8988T (cell line): ENCODE data around the gene HOXA11.
A peak's percentile ranks its signal among the peaks of the same experiment; 100 is the strongest.

Experiments used
- DNase-seq: peaks from one replicate; pipeline ENCODE4 v3.0.0; 2011

HOXA11 gene

DNA sequence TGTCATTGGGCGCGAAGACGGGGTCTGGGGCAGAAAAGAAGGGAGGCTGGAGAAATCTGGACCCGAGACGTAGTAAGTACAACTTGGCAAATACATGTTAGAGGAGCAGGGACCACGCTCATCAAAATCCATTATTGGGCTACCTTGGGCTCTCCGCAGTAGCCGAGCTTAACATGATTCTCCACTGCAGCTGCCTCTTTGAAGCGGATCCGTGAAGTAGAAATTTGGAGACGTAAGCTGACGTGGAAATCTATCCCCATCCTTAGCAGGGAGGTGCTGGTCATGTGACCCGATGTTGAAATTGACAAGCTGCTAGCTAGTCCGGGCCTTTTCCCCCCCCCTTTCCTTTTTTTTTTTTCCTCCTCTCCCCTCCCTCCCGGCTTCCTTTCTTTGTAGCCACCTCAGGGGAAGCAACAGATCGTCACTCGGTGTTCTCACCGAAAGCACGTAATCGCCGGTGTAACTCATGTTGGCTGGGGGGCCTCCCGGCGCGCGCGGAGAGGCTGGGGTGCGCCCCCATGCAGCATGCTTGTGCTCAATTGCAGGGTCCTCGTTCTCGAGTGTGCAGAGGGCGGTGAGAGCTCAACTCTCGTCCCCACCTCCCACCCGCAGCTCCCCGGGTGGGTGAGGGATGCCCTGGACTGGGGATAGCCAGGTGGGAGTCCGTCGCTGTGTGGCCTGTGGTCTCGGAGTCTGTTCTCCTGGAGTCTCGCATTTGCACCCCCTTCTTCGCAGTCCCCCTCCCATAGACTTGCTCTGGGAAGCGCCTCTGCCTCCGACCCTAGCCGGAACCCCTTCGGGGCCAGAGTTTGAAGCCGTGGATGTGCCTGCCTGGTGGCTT is at the start of gene HOXA11:
Gene HOXA11, minus strand, starts transcription at position 220 of the 841 bp plus-strand sequence. Its CDS starts 88 bp downstream, at position 132.
- no peak for DNase-seq

DNA sequence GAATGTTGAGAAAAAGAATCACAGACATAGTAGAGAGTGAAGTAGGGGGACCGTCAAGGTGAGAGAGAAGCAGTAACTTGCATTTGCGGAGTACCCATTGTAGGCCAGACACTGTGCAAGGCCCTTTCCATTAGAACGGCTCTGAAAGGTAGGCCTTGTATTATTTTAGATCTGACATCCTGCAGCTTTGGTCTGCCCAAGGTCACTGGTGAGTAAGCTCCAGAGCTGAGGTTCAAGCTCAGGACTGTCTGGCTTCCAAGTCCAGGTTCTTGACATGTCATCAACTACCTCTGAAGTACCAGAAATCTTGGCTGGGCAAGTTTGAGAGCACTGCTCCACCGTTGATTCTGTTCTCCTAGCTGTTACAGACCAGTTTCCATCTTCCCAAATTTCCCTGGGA is 44.4 kb upstream of the HOXA11 start:
- DNase-seq = no peak

DNA sequence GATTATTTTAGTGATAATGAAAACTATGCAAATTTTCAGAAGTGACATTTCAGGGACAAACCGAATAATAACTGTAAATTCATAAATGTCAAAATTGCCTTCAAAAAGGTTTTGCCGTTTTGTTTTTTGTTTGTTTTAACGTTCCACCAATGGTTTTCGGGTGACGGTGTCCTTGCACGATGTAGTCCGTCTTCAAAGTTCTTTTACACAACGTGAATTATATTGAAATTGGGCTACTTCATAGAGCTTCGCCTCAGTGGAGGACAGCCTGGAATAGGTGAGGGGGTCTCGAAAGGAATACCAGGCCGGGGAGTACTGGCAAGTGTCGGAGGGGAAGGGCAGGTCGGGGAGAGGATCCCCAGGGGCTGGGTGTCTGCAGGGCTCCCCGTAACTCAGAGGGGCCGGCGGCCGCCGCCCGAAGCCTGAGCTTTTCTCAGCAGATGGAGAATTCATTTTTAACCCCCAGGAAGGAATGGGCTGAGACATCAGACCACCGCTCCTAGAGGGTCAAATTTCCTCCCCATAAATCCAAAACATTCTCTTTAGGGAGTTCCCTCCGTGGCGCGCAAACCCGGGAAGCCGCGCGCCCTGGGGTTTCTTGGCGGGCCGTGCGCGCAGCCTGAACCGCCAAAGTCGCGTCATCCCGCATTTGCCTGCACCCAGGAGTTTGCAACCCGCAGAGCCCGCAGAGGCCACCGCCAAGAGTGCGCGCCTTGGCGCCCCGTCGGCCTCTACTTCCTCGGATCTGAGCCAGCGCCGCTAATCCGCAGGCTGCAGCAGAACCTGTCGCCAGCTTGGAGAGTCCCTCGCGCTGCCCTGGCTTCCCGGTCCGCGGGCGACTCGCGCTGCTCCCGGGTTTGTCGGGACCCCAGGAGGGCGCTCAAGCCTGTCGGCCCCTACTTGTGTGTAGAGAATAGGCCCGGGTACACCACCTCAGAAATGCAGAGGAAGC is 40.2 kb upstream of the HOXA11 start:
- no peak for DNase-seq

DNA sequence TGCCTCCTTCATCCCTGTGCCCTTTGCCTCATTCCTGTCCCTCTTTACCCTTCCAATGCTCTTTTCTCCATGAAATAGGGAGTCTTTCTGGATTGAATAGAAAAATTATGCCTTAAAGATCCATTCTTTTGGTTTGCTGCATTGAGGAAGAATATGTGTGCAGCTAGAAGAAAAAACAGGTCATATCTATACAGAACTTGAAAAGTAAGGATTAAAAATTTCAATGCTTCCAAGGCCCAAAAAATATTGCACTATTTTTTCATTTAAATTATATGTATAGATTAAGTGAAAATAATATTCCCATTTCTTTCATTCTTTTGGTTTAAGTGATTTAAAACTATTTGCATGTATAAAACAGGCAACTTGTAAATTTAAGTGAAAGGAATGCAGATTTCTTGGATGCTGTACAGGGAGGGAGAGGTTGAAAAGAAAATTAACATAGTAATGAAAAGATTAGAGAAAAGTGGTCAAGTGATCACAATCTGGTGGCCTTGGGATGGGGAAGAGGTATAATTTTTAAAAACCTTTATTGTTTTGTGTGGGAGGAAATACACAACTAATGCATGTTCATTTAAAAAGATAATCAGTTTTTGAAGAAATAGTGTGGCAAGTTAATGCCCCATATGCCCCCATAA is 39.0 kb upstream of the HOXA11 start:
- DNase-seq = no peak

DNA sequence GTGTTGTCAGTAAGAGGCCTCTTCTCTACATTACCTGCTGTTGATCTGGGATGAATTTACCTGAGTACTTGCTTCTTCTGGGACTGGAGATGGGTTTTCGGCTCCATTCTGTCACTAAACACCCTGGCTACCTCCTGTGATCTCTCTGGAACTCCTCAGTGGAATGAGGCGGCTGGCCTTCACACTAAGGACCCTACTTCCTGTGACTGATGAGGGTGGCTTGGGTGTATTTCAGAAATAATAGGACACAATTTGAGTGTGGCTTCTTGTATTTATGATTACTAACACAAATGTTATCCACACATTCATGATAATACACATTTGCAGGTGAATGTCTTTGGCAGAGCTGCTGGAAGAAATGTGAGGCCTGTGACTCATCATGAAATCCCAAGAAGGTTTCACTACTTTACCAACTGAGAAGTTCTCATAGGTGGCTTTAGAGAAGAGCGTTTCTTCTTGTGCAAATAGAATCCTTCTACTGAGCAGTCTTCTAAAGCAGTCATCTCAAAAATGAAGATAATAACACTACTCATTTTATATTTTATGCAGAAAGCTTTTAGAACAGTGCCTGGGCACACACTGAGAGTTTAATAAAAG is 36.3 kb upstream of the HOXA11 start:
- DNase-seq = no peak

DNA sequence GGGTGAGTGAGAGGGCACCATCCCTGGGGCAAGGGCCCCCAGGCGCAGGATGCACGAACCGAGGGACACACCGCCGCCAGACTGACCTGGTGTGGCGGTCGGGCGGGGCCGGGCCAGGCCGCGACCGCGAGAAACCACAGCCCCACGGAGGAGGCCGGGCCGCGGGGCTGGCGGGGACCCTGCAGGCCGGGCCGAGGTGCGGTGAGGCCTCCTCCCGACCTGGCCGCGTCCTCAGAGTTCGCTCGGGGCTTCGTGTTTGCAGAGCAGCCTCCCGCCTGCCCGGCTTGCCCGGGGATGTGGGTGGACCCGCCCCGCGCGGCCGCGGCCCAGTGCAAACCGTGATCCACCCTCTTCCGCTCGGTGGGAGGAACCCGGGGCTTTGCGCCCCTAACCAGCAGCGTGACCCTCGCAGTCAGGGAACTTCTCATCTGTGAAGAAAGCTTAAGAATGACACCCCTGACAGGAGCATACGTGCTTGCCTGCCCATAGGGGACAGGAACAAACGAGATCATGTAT is 35.5 kb upstream of the HOXA11 start:
- no peak for DNase-seq

DNA sequence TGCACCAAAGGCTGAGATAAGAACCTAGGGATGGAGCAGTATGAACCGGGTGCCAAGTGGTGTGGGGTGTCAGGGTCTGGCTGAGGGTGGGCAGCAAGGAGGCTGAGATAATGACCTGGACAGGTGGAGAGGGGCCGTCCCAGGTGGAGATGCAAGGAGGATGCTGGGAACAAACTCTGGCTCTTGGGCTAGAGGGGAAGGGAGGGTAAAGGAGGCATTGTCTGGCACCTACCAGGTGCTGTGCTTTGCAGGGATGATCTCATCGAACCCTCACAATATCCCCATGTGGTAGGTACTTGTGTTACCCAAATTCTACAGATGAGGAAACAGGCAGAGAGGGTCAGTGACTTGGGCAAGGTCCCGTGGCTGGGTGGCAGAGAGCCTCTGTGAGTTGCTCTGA is 34.8 kb upstream of the HOXA11 start:
- no peak for DNase-seq

DNA sequence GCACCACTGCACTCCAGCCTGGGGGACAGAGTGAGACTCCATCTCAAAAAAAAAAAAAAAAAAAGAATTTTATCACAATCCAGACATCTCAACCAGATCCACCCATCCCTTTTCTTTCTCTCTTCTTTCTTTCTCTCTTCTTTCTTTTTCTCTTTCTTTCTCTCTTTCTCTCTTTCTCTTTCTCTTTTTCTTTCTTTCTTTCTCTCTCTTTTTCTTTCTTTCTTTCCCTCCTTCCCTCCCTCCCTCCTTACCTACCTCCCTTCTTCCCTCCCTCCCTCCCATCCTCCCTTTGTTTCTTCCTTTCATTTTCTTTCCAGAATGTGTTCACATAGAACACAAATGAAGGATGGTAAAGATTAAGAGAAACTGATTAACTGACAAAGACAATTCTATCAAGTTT is 32.9 kb upstream of the HOXA11 start:
- DNase-seq = no peak

DNA sequence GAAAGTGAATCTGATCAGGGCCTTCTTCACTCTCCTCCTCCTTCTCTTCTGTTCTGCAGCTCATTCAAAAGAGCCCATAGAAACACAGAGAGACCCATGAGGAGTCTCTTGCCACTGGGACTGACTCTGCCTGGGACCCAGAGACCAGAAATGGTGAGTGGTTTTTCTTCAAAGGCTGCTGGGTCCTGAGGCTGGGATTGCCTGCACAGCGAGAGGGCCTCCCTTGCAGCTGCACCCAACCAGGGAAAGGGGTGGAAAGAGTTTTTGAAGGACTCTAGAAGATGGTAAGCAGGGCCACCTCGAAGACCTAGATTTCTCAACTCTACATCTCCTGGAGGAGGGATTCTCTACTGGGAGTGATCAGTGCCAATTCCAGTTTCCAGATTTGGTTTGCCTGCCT is 30.3 kb upstream of the HOXA11 start:
- DNase-seq = no peak

DNA sequence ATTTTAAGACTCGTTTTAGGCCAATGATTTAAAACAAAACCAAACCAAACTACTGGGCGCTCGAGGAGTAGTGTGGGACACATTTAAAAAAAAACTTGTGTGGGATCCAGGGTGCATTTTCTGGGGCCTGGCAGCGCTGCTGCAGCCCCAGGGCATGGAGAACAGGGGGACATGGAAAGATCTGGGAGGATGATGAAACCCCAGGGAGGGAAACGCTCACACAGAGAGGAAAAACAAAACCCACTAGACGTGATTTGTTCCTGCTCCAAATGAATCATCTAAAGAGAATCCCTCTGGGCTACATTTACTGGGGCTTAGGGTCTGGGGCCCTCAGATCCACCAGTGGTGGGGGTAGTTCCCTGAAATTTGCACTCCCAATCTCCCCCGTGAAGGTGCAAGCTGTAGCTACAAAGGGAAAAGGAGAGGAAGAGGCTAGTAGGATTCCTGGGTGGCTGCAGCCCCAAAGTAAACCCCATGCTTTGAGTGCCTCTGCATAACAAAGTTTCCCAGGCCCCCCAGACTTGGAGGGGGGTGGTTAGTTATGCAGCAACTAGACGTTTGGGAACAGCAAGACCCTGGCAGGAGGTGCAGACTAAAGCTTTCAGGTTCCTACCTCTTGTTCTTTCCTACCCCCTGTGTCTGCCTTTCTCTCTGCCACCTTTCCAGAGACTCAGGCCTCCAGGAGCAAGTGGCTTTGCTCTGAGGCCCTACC is 29.4 kb upstream of the HOXA11 start:
- no peak for DNase-seq

DNA sequence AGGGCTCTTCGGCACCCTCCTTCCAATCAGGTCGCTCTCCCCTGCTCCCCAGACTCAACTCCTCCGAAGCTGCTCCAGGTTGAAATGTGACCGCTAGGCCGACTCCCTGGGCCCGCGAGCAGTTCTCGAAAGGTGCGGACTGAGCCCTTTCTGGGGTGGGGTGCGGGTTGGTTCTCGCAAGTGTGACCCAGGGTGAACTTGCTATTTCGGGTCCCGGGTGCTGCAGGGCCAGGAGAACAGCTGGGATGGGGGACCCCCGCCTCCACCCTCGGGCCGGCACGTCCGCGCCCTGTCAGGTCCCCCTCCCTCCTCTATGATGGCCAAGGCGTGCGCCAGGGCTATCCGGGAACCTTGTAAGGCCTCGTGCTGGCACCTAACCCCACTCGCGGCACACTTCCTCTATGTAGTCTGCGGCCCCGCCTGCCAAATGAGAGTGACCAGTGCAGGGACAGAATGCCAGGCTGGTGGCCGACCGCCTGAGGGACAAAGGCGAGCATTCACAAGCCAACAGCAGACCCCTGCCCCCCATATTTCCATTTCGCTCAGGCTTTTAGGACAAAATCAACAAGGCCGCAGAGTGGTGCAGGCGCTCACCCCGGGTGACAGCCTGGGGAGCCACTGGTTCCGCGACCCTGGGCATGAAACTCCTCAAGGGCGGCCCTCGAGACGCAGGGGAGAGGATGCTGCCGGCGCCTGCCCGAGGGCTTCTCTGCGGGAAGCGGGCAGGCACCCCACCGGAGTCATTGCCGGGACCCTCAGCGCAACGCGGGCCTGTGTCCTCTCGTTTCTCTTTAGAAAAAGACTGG is 28.6 kb upstream of the HOXA11 start:
- no peak for DNase-seq

DNA sequence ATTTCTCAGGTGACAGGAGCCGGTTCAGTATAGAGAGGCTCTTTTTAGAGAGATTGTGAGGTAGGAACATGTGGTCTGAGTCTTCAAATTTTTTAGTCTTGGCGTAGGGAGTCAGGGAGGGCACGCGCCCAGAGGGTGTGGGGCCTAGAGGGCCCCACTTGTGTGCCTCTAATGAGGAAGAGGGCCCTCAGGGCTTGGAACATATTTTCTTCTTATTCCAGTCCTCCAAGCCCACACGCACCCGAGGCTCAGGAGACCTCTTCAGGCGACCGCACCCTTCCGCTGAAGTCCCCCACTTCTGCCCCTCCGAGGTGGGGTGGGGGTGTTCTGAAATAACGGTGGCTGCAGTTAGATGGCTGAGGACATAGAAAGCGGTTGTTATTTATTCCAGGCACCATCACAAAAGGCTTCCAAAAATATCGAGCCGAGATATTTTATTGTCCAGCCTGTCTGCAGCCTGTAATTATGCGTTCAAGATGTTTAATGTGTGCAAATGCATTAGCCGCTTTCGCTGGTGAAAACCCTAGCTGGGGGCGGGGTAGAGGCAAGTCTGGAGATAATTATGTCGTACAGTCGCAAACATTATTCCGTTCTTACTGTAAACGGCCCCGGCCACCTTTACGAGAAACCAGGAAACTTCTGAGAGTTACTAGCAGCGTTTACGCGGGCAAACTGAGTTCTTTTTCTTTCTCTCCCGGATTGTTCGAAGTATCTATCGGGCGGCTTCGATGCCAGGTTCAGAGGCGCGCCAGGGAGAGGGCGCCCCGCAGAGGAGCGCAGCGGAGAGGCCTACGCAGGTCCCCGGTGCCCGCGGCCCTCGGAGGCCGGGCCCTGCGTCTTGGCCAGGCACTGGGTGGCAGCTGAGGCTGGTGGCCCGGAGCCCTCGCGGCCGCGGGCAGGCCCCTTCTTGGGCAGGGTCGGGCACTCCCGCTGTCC is 27.7 kb upstream of the HOXA11 start:
- no peak for DNase-seq

DNA sequence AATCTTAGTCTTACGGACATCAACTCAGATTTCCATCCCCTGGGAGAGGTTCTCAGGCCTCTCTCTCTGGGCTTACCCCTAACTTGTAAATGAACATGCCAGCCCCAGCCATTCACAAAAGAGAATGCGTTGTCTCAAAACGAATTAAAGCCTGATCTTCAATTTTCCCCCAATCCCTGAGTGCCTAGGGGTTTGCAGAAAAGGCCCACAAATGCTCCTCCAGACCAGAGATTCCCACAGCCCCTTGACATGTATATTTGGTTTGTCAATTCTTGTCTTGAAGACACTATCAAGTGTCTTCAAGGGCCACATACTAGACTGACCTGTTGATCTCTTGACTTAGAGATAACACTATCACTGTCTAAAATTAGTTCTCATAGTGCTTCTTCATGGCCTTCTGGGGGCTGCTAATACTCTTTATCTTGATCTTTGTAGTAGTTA is 26.8 kb upstream of the HOXA11 start:
- no peak for DNase-seq

DNA sequence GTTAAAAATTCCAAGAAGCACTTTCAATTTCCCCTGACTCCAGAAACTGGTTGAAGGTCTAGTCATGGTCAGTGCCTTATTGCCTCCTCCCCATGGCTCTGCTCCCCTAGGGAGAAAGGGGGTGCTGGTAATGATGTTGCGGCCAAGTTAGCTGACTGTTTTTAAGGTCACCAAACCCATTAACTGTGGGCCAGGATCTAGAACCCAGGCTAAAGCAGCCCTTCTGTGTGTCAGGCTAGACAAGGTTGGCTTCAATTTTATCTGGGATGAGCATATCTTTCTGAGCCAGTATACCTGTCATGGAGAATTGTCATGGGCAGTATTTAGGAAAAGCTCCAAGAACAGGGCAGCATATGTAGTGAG is 26.0 kb upstream of the HOXA11 start:
- no peak for DNase-seq

DNA sequence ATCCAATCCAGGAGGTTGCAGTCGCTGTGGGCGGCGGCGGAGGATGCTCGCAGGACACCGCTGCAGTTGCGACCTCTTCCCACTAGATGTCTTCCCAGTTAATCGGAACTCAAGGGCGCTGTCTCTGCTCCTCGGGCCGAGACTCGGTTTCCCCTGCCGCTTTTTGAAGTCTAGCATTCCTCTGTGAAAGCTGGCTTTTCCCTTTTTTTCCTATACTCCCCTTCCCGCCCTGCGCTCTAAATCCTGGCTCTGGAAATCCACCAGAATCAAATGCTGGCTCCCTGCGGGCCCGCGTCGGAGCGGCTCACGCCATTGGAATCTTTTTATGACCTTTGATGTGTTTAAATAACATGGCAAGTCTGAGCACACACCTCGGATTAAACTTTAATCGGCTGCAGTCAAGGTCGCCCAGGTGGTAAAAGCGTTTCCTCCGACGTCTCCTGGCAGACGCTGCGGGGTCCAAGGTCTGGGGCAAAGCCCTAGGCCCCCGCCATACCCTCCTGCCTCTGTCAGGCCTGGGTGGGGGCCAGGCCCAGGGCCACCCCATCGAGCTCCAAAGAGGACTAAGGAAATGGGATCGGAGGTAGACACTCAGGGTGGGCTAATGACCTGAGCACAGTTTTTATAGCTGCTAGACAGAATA is 25.5 kb upstream of the HOXA11 start:
- DNase-seq = peak; percentile 76

DNA sequence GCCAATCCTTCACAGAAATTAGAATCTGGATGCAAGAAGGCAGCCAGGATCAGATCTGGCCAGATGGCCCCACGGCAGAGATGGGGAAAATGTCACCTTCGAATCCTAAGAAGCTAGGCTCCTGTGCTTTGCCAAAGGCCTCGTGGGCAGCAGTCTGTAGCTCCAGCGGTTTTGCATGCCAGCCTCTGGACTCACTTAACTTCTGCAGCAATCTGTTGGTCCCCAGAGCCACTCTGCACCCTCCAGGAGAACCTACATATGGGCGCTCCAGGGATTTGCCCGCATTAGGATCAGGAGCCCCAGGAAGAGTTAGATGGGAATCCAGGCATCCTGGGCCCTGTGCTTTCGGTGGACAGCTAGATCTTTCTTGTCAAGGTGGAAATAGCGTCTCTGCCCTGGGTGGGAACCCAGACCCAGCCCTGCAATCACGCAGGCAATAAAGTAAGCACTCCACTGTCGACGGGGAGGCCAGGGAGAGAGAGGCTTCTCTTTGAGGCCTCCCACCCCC is 25.0 kb upstream of the HOXA11 start:
- no peak for DNase-seq

DNA sequence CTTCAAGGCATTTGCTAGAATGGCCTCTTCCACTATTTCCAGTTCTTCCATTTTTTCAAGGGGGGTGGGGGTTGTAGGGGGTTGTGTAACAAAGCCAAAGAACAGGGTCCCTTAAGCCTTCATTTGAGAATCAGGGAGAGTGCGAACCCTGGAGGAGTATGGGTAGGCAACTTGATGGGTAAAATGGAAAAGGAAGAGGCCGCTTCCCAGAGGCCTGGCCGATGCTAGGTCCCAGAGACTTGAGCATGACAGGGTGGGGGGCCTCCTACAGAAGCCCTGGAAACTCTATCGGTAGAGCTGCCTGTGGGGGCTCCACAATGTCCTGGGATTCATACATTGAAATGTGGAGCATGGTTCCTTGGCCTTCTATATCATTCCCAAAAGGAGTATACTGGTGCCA is 24.0 kb upstream of the HOXA11 start:
- DNase-seq = no peak

DNA sequence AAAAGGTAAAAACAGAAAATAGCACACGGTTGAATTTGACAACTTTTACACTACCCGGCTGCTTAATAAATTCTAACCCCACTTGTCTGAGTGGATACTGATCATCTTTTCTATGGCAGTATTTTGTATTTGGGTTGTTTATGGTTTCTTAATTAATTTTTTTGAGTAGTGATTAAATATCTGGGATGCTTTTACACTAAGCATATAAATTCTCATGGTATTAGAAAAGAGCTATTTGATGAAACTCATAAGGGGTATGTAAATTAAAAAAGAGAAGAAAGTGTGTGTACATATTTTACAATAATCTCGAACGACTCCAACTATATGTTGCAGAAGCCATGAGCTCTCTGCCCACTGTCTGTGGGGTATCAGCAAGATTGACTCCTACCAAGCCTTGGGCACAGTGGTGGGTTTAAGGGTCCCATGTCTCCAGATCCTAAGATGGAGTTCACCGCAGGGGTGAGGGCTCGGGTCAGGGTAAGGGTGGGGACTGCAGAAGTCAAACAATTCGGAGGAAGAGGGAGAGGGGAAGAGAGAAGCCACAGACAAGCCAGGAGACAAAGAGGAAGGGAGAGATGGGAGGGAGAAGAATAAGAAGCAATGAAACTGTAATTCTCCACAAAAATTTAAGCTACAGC is 22.4 kb upstream of the HOXA11 start:
- no peak for DNase-seq
